GM19193 (cell line): Measurements from ENCODE around the gene CFAP100.

Source experiments
- POLR2A ChIP-seq: IDR thresholded peaks from 4 replicates; pipeline ENCODE4 v1.6.1; 2011; ENCODE audit not compliant: insufficient read depth, insufficient read length; ENCODE audit errors: extremely low read depth

Gene CFAP100

DNA sequence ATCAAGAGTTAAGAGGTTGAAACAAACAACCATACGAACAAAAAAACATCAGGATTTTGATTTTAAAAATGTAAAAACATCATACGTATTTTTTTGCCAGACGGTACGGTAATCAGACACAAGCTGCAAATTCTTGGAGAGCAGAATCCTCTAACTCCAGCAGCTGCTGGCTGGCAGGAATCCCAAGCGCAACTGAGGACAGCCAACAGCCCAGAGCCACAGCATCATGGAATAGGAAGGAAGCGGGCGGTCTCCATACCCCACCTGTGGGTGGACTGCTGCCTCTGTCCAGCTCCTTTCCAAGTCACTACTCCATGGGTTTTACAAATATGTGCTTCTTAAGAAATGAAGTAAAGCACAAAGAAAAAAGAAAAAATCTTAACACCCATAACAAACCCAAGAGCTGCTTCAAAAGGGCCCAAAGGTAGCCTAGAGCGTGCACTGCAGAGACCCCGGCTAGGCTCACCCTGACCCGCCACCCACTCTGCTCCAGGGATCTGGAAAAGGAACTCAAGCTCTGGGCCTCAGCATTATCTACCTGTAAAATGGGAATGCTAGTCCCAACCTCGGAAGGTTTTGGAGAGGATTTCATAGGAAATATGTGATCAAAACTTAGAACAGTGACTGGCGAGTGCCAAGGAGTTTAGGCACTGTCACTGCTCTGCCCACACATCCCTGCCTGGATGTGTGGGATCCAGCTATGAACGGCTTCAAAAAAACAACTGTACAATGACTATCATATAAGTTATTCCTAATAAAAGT is 47.6 kb downstream of the CFAP100 start:
- TF ChIP-seq POLR2A, result no peak

DNA sequence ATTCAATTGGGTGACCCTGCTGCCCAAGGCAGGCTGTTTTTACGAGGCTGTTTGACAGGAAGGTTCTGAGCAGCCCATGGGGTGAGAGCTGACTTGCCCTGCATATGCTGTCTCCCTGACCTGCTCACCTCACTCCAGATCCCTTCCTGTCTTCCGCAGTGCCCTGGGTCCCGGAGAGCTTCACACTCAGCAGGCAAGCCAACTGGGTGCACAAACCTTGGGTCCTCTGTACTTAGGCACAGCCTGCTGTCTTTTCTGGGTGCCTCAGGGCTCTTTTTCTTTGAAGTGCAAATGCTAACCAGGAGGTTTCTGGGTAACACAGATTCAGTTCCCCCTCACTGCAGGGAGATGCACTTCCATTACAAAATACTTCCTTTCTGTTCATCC is 48.1 kb downstream of the CFAP100 start:
- no peak for TF ChIP-seq POLR2A

DNA sequence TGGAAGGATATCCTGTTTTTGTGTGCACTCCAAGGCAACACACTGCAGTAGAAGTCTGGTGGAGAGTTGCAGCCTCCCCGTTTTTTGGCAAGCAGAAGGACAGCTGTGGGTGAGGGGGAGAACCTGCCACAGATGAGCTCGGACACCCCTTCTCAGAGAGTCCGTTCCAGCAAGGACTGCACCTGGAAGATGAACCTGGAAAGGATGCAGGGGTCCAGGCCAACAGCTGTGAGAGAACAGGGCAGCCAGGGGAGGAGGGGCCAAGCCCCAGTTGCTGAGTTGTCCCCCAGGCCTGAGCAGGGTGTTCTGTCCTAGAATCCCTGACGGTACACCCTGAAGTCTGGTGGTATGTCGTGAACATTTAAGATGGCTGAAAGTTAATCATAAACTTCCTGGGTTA is 50.8 kb downstream of the CFAP100 start:
- TF ChIP-seq POLR2A, result no peak

DNA sequence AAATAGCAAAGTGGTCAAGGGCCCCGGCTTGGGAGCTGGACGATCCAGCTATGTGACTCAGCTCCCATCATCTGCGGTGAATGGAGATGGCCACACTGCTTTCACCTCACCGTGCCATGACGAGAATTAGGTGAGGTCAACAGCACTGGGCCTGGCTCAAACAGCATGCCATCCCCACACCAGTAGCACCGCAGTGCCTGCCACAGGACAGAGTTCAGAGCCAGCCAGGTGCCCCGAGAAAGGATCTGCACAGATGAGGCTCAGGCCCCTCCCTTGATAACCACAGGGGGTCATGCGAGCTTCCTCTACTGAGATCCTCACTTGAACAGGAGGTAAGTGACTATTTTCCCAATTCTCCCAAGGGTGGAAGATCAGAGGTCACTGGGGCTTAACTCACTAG is 51.6 kb downstream of the CFAP100 start:
- no peak for TF ChIP-seq POLR2A

DNA sequence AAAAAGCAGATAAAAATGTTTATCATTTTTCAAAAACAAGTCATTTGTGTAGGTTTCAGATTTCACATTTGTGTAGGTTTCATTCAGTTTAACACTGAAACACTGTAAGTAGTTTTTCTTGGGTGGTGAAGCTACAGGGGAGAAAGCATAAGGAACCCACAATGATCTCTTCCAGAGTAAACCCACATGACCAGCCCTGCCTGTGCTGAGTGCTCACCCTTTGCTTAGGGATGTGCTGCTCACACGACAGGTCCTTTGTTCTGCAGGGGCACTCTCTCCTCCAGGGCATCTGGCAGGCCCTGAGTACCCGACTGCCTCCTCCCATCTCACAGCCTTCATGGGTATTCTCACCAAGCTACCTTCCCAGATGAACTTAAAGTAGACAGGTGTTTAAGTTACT is 52.1 kb downstream of the CFAP100 start:
- TF ChIP-seq POLR2A, result no peak

DNA sequence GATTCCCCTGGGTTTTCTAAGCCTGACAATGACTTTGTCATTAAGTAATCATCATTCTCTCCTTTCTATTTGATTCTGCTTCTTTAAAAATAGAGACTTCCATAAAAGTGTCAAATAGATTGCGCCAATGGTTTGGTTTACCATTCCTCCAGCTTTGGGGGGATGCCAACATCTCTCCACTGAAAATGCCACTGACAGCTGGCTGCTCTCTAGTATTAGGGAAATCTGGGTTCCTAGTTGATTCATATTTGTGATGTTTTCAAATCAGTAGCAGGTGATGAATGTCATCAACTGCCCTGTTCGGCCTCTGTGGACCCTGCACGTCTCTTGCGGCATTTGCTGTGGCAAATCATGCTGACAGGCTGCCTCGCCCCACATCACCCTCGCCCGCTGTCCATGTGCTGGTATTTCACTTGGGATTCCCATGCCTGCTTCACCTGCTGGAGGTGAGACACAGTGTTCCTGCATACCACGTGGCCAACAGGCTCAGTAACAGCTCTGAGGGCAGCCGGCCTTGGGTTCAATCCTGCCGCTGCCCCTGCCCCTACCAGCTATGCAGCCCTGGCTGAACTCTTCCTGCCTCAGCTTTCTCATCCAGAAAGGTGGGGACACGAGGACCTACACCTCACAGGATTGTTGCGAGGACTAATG is 52.9 kb downstream of the CFAP100 start:
- no peak for TF ChIP-seq POLR2A

DNA sequence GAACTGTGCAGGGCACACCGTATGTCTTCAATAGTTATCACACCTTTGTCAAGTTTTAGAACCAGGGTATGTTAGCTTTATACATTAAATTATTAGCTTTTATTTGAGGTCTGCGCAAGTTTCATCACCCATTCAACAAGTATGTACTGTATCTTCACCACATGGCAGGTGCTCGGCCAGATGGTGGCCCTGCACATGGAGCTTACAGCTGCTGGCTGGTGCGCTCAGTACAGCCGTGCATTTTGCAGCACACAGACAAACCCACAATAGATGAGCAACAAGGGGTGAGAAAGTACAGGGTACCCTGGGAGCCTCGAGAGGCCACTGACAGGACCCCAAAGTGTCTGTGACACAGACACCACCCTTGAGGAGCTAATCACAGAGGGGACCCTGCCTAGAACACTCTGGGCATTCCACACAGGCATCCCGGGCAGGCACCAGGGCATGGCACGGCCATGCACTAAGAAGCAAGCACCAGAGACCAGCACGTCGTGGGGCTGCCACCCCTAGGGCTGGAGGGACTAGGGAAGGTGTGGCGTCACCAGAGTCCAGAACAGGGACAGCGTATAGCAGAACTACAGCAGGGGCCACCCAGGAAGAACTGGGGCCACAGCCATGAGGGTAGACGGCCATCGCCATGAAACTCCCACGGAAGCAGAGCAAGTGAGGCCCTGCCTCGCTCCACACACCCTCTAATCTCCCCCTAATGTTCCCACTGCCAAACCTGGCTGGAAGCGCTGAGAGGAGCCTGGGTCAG is 53.6 kb downstream of the CFAP100 start:
- TF ChIP-seq POLR2A, result no peak

DNA sequence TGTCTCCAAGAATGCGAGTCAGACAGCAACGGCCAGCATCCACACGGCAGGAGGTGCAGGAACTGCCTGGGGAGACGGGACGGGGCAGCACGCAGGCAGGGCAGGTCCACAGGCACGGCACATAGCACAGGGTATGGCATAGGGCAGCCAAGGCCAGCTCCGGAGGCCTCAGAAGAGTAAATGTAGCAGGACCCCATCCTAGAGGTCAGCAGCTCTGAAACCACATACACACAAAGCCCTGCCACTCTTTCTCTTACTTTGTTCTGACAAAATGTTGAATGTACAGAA is 54.1 kb downstream of the CFAP100 start:
- no peak for TF ChIP-seq POLR2A

DNA sequence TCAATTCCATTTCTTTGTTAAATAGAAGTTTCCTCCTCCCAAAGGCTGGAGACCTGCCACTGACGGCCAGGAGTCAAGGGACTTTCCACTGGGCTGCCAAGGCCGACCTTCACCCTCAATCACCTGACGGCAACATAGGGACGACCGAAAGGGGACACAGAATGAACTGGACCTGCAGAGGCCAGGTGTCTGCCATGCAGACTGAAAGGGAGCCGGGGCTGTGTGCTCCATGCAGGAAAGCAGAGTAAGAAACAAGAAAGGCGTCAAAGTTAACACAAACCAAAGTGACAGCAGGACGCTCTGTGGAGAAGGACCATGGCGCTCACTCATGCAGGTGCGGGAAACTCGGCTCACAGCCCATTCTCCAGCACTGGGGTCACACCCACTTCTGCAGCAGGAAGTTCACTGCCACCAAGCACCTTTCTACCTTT is 54.9 kb downstream of the CFAP100 start:
- no peak for TF ChIP-seq POLR2A

DNA sequence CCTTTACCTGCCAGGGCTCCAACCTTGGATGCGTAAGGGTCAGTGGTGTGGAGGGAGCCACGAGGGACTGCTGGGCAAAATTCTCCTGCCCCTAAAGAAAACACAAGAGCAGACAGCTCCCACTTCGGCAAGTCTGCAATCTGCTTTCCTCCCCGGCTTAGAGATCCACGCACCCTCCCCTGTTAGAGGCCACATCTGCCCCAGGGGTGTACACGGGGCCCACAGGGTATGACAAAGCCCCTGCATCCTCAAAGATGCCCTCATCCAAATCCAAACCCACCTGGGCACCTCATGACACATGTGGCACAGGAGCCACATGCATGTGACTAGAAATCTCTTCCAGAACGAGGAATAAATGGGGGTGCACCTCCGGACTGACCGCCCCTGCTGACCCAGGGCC is 55.5 kb downstream of the CFAP100 start:
- no peak for TF ChIP-seq POLR2A

DNA sequence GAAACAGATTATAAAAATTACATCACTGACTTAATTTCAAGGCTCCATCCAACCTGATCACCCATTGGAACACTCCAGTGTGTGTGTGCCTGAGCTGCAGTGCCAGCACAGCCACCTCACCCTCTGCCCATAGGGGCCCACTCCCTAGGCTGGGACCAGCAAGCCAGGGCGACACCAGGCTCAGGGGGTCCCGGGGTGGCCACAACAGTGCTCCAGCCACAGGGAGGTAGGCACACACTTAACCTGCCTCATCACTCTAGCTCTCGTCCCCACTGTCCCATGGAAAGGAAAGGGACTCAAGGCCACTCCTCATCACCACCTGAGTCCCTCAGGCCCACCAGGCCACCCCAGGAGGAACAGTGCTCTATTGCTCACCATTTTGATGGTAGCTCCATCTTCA is 56.0 kb downstream of the CFAP100 start:
- TF ChIP-seq POLR2A, result no peak

DNA sequence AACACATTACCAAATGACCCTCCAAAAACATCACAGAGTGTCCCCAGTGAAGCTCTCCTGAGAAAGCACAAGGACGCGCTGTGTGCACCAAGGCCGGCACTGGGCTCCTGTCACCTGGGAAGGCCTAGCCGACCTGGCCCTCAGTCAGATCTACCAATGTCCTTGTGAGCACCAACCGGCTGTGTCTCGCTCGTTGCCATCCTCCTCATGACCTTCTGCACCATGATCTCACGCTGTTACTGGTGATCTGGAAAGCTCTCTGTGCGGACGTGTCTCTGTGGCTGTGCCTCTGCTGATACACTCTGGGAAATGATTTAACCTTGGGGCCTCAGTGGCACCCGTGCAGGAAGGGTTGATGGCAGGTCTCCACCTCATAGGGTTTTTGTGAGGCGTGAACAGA is 56.8 kb downstream of the CFAP100 start:
- TF ChIP-seq POLR2A, result no peak

DNA sequence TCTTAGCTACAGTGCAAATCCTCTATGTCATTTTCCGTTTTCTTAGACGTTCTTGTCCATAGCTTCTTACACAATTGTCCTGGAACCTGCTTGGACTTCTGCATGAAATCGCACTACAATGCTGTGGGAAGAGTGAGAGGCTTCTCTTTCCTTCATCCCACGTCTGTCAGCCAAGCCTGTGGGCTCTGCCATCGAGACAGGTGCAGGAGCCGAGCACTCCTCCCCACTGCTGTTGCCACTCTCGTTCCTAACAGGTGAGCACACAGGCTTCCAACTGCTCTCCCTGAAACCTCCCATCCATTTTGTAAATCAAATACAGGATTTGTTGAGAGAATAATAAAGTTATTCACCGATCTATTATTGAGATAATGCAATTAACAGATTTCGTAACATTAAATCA is 57.5 kb downstream of the CFAP100 start:
- no peak for TF ChIP-seq POLR2A

DNA sequence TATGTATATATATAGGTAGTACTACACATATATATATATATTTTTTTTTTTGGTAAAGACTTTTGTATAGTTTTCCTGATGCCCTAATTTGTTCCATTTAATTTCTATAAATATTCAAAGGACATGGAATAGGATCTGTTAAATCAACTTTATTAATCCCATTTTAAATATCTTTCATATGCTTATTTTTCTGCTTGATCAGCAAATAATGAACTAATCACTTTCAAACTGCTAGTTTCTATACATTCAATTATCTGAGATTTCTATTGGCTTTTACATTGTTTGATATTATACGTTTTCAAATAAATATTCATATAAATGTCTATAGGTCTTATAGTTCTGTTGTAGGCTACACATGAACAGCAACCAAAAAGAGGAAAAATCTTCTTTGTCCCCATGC is 59.3 kb downstream of the CFAP100 start:
- no peak for TF ChIP-seq POLR2A

DNA sequence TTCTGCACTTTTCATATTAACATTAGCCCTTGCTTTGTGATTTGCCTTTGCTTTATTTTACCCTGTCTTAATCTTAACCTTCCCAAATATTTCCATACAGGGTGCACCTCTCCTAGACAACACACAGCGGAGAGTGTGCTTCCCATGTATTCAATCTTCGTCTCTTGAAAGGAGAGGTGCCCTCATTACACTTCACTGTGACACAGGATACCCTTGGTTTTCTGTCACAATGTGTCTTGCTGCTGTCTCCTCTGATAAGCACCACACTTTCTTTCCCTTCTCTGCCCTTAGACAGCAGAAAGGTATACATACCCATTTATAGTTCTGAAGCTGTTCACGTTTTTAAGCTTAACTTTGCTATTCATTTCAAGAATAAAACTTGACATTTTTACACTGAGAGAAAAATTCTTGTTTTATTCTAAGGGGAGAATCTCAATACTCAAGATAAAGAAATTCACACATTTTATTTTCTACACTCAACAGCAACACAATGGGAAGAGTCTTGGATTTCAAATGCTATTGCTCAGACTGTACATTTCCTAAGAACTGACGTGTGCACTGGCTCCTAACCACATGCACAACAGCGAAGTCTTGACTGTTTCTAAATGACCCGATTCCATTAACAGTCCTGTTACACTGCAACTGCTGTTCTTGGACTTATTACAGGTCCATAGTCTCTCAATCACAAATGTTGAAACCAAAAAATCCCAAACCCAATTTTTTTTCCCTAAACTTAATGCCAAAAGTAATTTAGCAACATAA is 59.9 kb downstream of the CFAP100 start:
- no peak for TF ChIP-seq POLR2A

DNA sequence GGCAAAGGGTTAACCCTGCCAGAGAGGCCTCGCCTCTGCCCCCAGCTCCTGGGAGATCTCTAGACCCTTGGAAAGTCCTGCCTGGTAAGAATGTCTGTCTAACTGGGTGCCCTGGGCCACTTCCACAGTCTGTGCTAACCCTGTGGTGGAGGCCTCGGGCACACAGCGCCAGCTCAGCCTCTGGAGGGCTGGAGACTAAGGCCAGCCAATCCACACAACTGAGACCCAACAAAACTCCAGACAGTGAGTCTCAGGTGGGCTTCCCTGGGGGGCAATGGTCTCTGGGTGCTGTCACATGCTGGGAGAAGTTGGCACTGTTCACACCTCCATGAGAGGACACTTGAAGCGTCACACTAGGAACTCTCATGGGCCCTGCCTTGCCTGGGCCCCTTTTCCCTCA is 61.5 kb downstream of the CFAP100 start:
- TF ChIP-seq POLR2A, result no peak

DNA sequence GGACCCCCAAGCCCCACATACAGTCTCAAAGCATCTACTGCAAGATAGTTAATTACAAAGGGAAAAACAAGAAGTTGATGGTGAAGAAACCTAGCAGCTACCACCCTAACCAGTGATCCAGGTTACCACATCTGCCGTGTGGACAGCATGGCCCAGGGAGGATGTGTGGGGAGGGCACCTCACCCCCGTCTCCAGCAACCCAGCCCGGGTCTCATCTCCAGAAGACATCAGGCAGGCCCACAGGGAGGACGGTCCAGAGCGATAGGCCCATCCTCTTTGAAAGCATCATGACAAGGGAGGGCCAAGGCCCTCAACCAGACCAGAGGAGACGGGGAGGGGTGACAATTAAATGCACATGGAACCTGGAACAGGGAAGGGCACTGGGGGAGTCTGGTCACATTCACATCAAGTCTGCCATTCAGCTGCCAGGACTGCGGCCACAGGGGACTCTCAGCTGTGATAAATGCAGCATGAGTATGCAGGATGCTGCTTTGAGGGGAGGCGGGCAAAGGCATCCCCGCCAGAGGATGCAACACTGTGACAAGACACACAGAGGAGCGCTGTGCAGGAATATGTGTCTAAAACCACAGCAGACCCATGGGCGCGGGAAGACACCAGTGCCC is 62.2 kb downstream of the CFAP100 start:
- no peak for TF ChIP-seq POLR2A
